Activated CD4-positive, CD25-positive, alpha-beta regulatory T cell treated with anti-CD3 and anti-CD28 coated beads, Interleukin-2, amount 50 U/mL, for 24 hours (primary cell): ENCODE results near the gene SLC49A3.
"Not testable (repeated sequence)": the region's sequence is repeated elsewhere in the genome, so short reads cannot be mapped to it uniquely, and the experiment has no call there.

Source experiments
- ATAC-seq, 2 donors: fragments of 150-1000 bp; cut with Tn5 transposase; one replicate each; pipeline ENCODE4 v1.10.0; 2021; ENCODE audit warnings: mild to moderate bottlenecking in 1 of 2, moderate library complexity in 1 of 2

The SLC49A3 gene

GRCh38 chr4:721261-722168 lies 32.6 kb upstream of the SLC49A3 start:
- no peak for ATAC-seq

- no peak for ATAC-seq
These were observed 31.3 kb upstream of the SLC49A3 start for GRCh38 chr4:720111-720860.

GRCh38 chr4:718460-718859 lies 29.5 kb upstream of the SLC49A3 start:
- no peak for ATAC-seq

GRCh38 chr4:717601-718320 lies 28.8 kb upstream of the SLC49A3 start:
- ATAC-seq, result no peak

- ATAC-seq, result no peak
These were observed 25.1 kb upstream of the SLC49A3 start for GRCh38 chr4:714087-714486.

- ATAC-seq, result no peak
These were observed 24.1 kb upstream of the SLC49A3 start for GRCh38 chr4:712916-713632.

- ATAC-seq, result no peak
These were observed 23.1 kb upstream of the SLC49A3 start for GRCh38 chr4:712093-712492.

- no peak for ATAC-seq
These were observed 22.0 kb upstream of the SLC49A3 start for GRCh38 chr4:710916-711315.

- no peak for ATAC-seq
These were observed 21.2 kb upstream of the SLC49A3 start for GRCh38 chr4:710116-710515.

- ATAC-seq, result no peak
These were observed 20.4 kb upstream of the SLC49A3 start for GRCh38 chr4:709348-709747.

GRCh38 chr4:708631-708933 lies 19.6 kb upstream of the SLC49A3 start:
- ATAC-seq, result no peak

GRCh38 chr4:707929-708630 lies 19.1 kb upstream of the SLC49A3 start:
- ATAC-seq, result no peak

- no peak for ATAC-seq
These were observed 18.1 kb upstream of the SLC49A3 start for GRCh38 chr4:706834-707598.

GRCh38 chr4:706083-706633 lies 17.2 kb upstream of the SLC49A3 start:
- not testable (repeated sequence) for ATAC-seq

- ATAC-seq, result peak; percentile 97 to 98
These were observed 16.5 kb upstream of the SLC49A3 start, which contains the start of gene PCGF3 for GRCh38 chr4:705278-706082. Gene PCGF3, plus strand, starts transcription at chr4:705832. Its CDS starts 27,849 bp downstream, at chr4:733681.

- ATAC-seq, result no peak
These were observed 16.0 kb upstream of the SLC49A3 start for GRCh38 chr4:704971-705277.

GRCh38 chr4:704198-704891 lies 15.4 kb upstream of the SLC49A3 start:
- ATAC-seq, result no peak

- ATAC-seq, result no peak
These were observed 14.6 kb upstream of the SLC49A3 start for GRCh38 chr4:703336-704197.
